HL-60 (cell line): Measurements from ENCODE around the gene SEC23A.

ENCODE experiments used
- GABPA ChIP-seq: IDR thresholded peaks from 2 replicates; pipeline ENCODE4 v1.6.1; 2012; ENCODE audit warnings: low read depth
- POLR2AphosphoS5 ChIP-seq: IDR thresholded peaks from 2 replicates; pipeline ENCODE4 v1.6.1; 2012; ENCODE audit warnings: low read depth
- SPI1 ChIP-seq: IDR thresholded peaks from 2 replicates; pipeline ENCODE4 v1.6.1; 2012; ENCODE audit warnings: low read depth, mild to moderate bottlenecking, borderline replicate concordance
- TF ChIP-seq, protein P1 (sequence below): IDR thresholded peaks from one replicate; pipeline ENCODE4 v1.5.1; 2011; ENCODE audit warnings: low read length, control low read depth, inconsistent platforms; ENCODE audit not compliant: insufficient read depth
- TF ChIP-seq, protein P2 (sequence below): IDR thresholded peaks from 2 replicates; pipeline ENCODE4 v1.6.1; 2012; ENCODE audit warnings: low read depth; ENCODE audit not compliant: insufficient replicate concordance

- TF ChIP-seq, protein P1, sequence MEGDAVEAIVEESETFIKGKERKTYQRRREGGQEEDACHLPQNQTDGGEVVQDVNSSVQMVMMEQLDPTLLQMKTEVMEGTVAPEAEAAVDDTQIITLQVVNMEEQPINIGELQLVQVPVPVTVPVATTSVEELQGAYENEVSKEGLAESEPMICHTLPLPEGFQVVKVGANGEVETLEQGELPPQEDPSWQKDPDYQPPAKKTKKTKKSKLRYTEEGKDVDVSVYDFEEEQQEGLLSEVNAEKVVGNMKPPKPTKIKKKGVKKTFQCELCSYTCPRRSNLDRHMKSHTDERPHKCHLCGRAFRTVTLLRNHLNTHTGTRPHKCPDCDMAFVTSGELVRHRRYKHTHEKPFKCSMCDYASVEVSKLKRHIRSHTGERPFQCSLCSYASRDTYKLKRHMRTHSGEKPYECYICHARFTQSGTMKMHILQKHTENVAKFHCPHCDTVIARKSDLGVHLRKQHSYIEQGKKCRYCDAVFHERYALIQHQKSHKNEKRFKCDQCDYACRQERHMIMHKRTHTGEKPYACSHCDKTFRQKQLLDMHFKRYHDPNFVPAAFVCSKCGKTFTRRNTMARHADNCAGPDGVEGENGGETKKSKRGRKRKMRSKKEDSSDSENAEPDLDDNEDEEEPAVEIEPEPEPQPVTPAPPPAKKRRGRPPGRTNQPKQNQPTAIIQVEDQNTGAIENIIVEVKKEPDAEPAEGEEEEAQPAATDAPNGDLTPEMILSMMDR, result peak; percentile 18
- TF ChIP-seq GABPA (no peak), POLR2AphosphoS5 (no peak), SPI1 (no peak)
- TF ChIP-seq, protein P2, sequence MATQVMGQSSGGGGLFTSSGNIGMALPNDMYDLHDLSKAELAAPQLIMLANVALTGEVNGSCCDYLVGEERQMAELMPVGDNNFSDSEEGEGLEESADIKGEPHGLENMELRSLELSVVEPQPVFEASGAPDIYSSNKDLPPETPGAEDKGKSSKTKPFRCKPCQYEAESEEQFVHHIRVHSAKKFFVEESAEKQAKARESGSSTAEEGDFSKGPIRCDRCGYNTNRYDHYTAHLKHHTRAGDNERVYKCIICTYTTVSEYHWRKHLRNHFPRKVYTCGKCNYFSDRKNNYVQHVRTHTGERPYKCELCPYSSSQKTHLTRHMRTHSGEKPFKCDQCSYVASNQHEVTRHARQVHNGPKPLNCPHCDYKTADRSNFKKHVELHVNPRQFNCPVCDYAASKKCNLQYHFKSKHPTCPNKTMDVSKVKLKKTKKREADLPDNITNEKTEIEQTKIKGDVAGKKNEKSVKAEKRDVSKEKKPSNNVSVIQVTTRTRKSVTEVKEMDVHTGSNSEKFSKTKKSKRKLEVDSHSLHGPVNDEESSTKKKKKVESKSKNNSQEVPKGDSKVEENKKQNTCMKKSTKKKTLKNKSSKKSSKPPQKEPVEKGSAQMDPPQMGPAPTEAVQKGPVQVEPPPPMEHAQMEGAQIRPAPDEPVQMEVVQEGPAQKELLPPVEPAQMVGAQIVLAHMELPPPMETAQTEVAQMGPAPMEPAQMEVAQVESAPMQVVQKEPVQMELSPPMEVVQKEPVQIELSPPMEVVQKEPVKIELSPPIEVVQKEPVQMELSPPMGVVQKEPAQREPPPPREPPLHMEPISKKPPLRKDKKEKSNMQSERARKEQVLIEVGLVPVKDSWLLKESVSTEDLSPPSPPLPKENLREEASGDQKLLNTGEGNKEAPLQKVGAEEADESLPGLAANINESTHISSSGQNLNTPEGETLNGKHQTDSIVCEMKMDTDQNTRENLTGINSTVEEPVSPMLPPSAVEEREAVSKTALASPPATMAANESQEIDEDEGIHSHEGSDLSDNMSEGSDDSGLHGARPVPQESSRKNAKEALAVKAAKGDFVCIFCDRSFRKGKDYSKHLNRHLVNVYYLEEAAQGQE, result no peak
Measured at GRCh38 chr14:39107591-39107996, 4.6 kb upstream of the SEC23A start.
